ENCODE data around the gene RUNX1. TPM values are rescaled to one million over a fixed set of nuclear protein-coding genes. Genes with fewer than 3 reads are reported as not detected.

The RUNX1 gene
- total RNA-seq, 1 donor from 2014 or later, result 23.9 TPM

GRCh38 chr21:34867785-34868184 is 181.3 kb downstream of the RUNX1 start:
- H3K4me3 Mint-ChIP-seq (ENCODE audit: unreplicated experiment), result no peak overlapping the region
- no peak for DNase-seq (ENCODE audit: extremely low spot score, unreplicated experiment)
- TF ChIP-seq, protein P1, sequence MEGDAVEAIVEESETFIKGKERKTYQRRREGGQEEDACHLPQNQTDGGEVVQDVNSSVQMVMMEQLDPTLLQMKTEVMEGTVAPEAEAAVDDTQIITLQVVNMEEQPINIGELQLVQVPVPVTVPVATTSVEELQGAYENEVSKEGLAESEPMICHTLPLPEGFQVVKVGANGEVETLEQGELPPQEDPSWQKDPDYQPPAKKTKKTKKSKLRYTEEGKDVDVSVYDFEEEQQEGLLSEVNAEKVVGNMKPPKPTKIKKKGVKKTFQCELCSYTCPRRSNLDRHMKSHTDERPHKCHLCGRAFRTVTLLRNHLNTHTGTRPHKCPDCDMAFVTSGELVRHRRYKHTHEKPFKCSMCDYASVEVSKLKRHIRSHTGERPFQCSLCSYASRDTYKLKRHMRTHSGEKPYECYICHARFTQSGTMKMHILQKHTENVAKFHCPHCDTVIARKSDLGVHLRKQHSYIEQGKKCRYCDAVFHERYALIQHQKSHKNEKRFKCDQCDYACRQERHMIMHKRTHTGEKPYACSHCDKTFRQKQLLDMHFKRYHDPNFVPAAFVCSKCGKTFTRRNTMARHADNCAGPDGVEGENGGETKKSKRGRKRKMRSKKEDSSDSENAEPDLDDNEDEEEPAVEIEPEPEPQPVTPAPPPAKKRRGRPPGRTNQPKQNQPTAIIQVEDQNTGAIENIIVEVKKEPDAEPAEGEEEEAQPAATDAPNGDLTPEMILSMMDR (IDR thresholded peaks at IDR 0.05), result no peak
- no peaks in the 10 kb centered on the region for H3K9me3 Mint-ChIP-seq (ENCODE audit: unreplicated experiment)
- peak overlapping the region; percentile 29 for H3K27ac Mint-ChIP-seq (ENCODE audit: unreplicated experiment)
- H3K27me3 Mint-ChIP-seq (ENCODE audit: unreplicated experiment), result no peaks in the 10 kb centered on the region
- peaks cover 23% of the 10 kb centered on the region for H3K36me3 Mint-ChIP-seq (ENCODE audit: unreplicated experiment)
- peaks cover 56% of the 10 kb centered on the region for H3K4me1 Mint-ChIP-seq (ENCODE audit: unreplicated experiment)

- peaks cover 53% of the 10 kb centered on the region for H3K4me1 Mint-ChIP-seq (ENCODE audit: unreplicated experiment)
- no peaks in the 10 kb centered on the region for H3K9me3 Mint-ChIP-seq (ENCODE audit: unreplicated experiment)
- peaks cover 28% of the 10 kb centered on the region for H3K36me3 Mint-ChIP-seq (ENCODE audit: unreplicated experiment)
- H3K27me3 Mint-ChIP-seq (ENCODE audit: unreplicated experiment), result no peaks in the 10 kb centered on the region
- H3K4me3 Mint-ChIP-seq (ENCODE audit: unreplicated experiment), result no peak overlapping the region
- H3K27ac Mint-ChIP-seq (ENCODE audit: unreplicated experiment), result peak overlapping the region; percentile 64
- no peak for DNase-seq (ENCODE audit: extremely low spot score, unreplicated experiment)
- TF ChIP-seq, protein P1 (IDR thresholded peaks at IDR 0.05), result no peak
These were observed 183.5 kb downstream of the RUNX1 start for GRCh38 chr21:34865400-34866241.

DNA sequence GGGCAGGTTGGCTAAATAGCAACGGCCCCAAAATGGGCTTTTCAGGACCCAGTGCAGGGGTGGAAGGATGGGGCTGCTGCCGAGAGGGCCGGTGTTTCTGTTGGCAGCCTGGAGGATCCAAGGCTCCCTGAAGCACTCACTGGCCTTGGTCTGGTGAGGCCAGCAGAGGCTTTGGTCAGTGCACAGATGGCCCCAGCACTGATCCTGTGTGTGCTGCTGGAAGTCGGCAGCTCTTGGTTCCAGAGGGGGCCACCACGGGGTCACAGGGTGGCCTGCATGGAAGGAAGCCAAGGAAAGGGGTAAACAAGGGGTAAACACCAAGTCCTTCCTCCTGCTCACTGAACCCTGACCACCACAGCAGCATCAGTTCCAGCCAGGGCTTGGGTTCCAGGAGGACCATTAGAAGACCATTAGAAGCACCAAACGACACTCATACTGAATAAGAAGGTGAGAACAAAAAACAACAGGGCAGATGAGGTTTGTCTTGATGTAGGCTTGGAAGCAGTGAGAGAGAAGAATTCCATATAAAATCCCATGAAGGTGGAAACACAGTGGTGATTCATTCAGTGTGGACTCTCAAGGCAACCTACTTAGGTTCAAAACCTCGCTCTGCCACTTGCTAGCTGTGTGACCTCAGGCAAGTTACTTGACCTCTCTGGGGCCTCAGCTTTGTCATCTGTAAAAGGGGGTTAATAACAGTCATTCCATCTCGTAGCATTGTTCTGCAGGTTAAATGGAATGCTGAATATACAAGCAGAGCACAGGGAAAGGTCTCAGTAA is 184.5 kb downstream of the RUNX1 start:
- Mint-ChIP-seq H3K4me1 (ENCODE audit: unreplicated experiment) (peaks cover 57% of the 10 kb centered on the region), H3K36me3 (ENCODE audit: unreplicated experiment) (peaks cover 29% of the 10 kb centered on the region), H3K4me3 (ENCODE audit: unreplicated experiment) (peak overlapping the region; percentile 22), H3K9me3 (ENCODE audit: unreplicated experiment) (no peaks in the 10 kb centered on the region), H3K27ac (ENCODE audit: unreplicated experiment) (peak overlapping the region; percentile 87), H3K27me3 (ENCODE audit: unreplicated experiment) (no peaks in the 10 kb centered on the region)
- DNase-seq (ENCODE audit: extremely low spot score, unreplicated experiment), result no peak
- TF ChIP-seq, protein P1 (IDR thresholded peaks at IDR 0.05), result no peak

DNA sequence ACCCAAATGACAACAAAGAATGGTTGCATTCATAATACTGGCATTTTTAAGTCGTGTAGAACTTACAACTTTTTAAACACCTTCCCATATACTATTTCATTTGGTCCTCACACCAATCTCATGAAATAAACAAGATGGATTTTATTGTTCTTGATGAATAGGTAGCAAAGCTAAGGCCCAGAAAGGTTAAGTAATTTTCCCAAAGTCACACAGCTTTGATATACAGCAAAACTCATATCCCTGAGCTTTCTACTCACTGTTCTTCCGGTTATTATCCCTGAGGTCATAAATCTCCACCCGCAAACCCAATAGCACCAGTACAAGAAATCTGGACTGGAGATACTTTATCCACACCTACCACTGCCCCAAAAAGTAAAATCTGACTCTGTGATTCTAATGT is 186.2 kb downstream of the RUNX1 start:
- TF ChIP-seq, protein P1 (IDR thresholded peaks at IDR 0.05), result no peak
- H3K27me3 Mint-ChIP-seq (ENCODE audit: unreplicated experiment), result no peaks in the 10 kb centered on the region
- H3K27ac Mint-ChIP-seq (ENCODE audit: unreplicated experiment), result no peak overlapping the region
- peaks cover 35% of the 10 kb centered on the region for H3K36me3 Mint-ChIP-seq (ENCODE audit: unreplicated experiment)
- no peaks in the 10 kb centered on the region for H3K9me3 Mint-ChIP-seq (ENCODE audit: unreplicated experiment)
- H3K4me1 Mint-ChIP-seq (ENCODE audit: unreplicated experiment), result peaks cover 64% of the 10 kb centered on the region
- no peak overlapping the region for H3K4me3 Mint-ChIP-seq (ENCODE audit: unreplicated experiment)
- DNase-seq (ENCODE audit: extremely low spot score, unreplicated experiment), result no peak

DNA sequence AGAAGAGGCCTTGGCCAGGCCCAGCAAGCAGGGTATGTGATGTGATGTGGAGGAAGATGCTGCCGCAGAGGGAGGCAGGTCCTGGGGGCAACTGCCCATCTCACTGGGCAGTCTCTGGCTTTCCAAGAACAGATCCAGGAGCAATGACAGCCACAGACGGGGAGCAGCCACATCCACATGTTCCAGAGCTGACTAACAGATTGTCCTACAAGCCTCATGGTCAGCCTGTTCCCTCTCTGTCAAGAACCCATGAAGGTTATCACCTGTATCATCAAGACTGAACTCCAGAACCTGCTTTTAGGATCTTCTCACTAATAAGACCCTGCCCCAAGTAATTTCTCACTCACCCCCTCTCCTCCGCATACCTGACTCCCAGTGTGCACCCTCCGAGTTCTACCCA is 187.8 kb downstream of the RUNX1 start:
- Mint-ChIP-seq H3K9me3 (ENCODE audit: unreplicated experiment) (no peaks in the 10 kb centered on the region), H3K27me3 (ENCODE audit: unreplicated experiment) (no peaks in the 10 kb centered on the region), H3K27ac (ENCODE audit: unreplicated experiment) (no peak overlapping the region), H3K36me3 (ENCODE audit: unreplicated experiment) (peaks cover 40% of the 10 kb centered on the region), H3K4me1 (ENCODE audit: unreplicated experiment) (peaks cover 67% of the 10 kb centered on the region), H3K4me3 (ENCODE audit: unreplicated experiment) (no peak overlapping the region)
- DNase-seq (ENCODE audit: extremely low spot score, unreplicated experiment), result no peak
- TF ChIP-seq, protein P1 (IDR thresholded peaks at IDR 0.05), result no peak

Data from osteocyte (in vitro differentiated cells).